ENCODE results near the gene RGS14.

RGS14 gene

GRCh38 chr5:177367981-177368868, 10.5 kb downstream of the RGS14 start:
- Histone ChIP-seq H3K36me3 (ENCODE audit: insufficient read depth, low read length) (no peaks in the 10 kb centered on the region), H3K4me3 (no peak overlapping the region), H3K9me3 (ENCODE audit: low read depth, low read length) (no peaks in the 10 kb centered on the region), H3K9ac (ENCODE audit: insufficient read length) (no peak overlapping the region), H3K27ac (no peak overlapping the region)
- no peak for TF ChIP-seq EZH2 (IDR thresholded peaks at IDR 0.05)
- TF ChIP-seq FOXP2 (optimal IDR thresholded peaks at IDR 0.05; ENCODE audit: control extremely low read depth, extremely low read length, insufficient read depth): no peak
- TF ChIP-seq POLR2AphosphoS5 (IDR thresholded peaks at IDR 0.05; ENCODE audit: borderline replicate concordance, low read depth, low read length): no peak
- DNase-seq (ENCODE audit: low read depth, low spot score): no peak

- H3K27ac ChIP-seq: no peak overlapping the region
- no peaks in the 10 kb centered on the region for H3K9me3 ChIP-seq (ENCODE audit: low read depth, low read length)
- no peaks in the 10 kb centered on the region for H3K36me3 ChIP-seq (ENCODE audit: insufficient read depth, low read length)
- no peak for TF ChIP-seq EZH2 (IDR thresholded peaks at IDR 0.05)
- no peak for TF ChIP-seq FOXP2 (optimal IDR thresholded peaks at IDR 0.05; ENCODE audit: control extremely low read depth, extremely low read length, insufficient read depth)
- no peak for TF ChIP-seq POLR2AphosphoS5 (IDR thresholded peaks at IDR 0.05; ENCODE audit: borderline replicate concordance, low read depth, low read length)
- no peak overlapping the region for H3K9ac ChIP-seq (ENCODE audit: insufficient read length)
- no peak overlapping the region for H3K4me3 ChIP-seq
- no peak for DNase-seq (ENCODE audit: low read depth, low spot score)
Measured at GRCh38 chr5:177368869-177369644, 11.3 kb downstream of the RGS14 start.

- H3K9ac ChIP-seq (ENCODE audit: insufficient read length): no peak overlapping the region
- no peaks in the 10 kb centered on the region for H3K36me3 ChIP-seq (ENCODE audit: insufficient read depth, low read length)
- no peak for TF ChIP-seq FOXP2 (optimal IDR thresholded peaks at IDR 0.05; ENCODE audit: control extremely low read depth, extremely low read length, insufficient read depth)
- TF ChIP-seq POLR2AphosphoS5 (IDR thresholded peaks at IDR 0.05; ENCODE audit: borderline replicate concordance, low read depth, low read length): no peak
- H3K27ac ChIP-seq: no peak overlapping the region
- H3K9me3 ChIP-seq (ENCODE audit: low read depth, low read length): no peaks in the 10 kb centered on the region
- H3K4me3 ChIP-seq: no peak overlapping the region
- DNase-seq (ENCODE audit: low read depth, low spot score): no peak
Measured at GRCh38 chr5:177369645-177370440, 12.1 kb downstream of the RGS14 start.

GRCh38 chr5:177370488-177371119, 12.9 kb downstream of the RGS14 start:
- H3K36me3 ChIP-seq (ENCODE audit: insufficient read depth, low read length): no peaks in the 10 kb centered on the region
- TF ChIP-seq FOXP2 (optimal IDR thresholded peaks at IDR 0.05; ENCODE audit: control extremely low read depth, extremely low read length, insufficient read depth): no peak
- TF ChIP-seq POLR2AphosphoS5 (IDR thresholded peaks at IDR 0.05; ENCODE audit: borderline replicate concordance, low read depth, low read length): no peak; the same call in 1 of the 2 replicates
- no peak for TF ChIP-seq EZH2 (IDR thresholded peaks at IDR 0.05)
- H3K27ac ChIP-seq: no peak overlapping the region
- H3K4me3 ChIP-seq: peak overlapping the region; percentile 77
- H3K9ac ChIP-seq (ENCODE audit: insufficient read length): no peak overlapping the region
- DNase-seq (ENCODE audit: low read depth, low spot score): no peak
- no peaks in the 10 kb centered on the region for H3K9me3 ChIP-seq (ENCODE audit: low read depth, low read length)

- no peaks in the 10 kb centered on the region for H3K9me3 ChIP-seq (ENCODE audit: low read depth, low read length)
- H3K27ac ChIP-seq: no peak overlapping the region
- H3K36me3 ChIP-seq (ENCODE audit: insufficient read depth, low read length): no peaks in the 10 kb centered on the region
- H3K4me3 ChIP-seq: peak overlapping the region; percentile 81
- DNase-seq (ENCODE audit: low read depth, low spot score): no peak
- TF ChIP-seq EZH2 (IDR thresholded peaks at IDR 0.05) (no peak), FOXP2 (optimal IDR thresholded peaks at IDR 0.05; ENCODE audit: control extremely low read depth, extremely low read length, insufficient read depth) (no peak), POLR2AphosphoS5 (IDR thresholded peaks at IDR 0.05; ENCODE audit: borderline replicate concordance, low read depth, low read length) (no peak)
- H3K9ac ChIP-seq (ENCODE audit: insufficient read length): peak overlapping the region; percentile 77
Measured at GRCh38 chr5:177371120-177372033, 13.7 kb downstream of the RGS14 start.

GRCh38 chr5:177372034-177372896, 14.5 kb downstream of the RGS14 start:
- TF ChIP-seq EZH2 (IDR thresholded peaks at IDR 0.05) (no peak), FOXP2 (optimal IDR thresholded peaks at IDR 0.05; ENCODE audit: control extremely low read depth, extremely low read length, insufficient read depth) (no peak), POLR2AphosphoS5 (IDR thresholded peaks at IDR 0.05; ENCODE audit: borderline replicate concordance, low read depth, low read length) (no peak)
- H3K27ac ChIP-seq: no peak overlapping the region
- H3K9me3 ChIP-seq (ENCODE audit: low read depth, low read length): no peaks in the 10 kb centered on the region
- H3K4me3 ChIP-seq: no peak overlapping the region
- DNase-seq (ENCODE audit: low read depth, low spot score): no peak
- no peaks in the 10 kb centered on the region for H3K36me3 ChIP-seq (ENCODE audit: insufficient read depth, low read length)
- H3K9ac ChIP-seq (ENCODE audit: insufficient read length): no peak overlapping the region
